Mammary epithelial cell (primary cell): ENCODE measurements around the gene STARD8.

Experiments used
- CTCF ChIP-seq, 2 donors: IDR thresholded peaks in 1 of 2; conservative IDR thresholded peaks in 1 of 2; 2 replicates each; pipeline ENCODE4 v1.5.1; 2011 to 2012; ENCODE audit warnings: inconsistent platforms in 2 of 2, low read length in 2 of 2, mild to moderate bottlenecking in 2 of 2, control low read depth in 1 of 2, low read depth in 1 of 2; ENCODE audit not compliant: insufficient read depth in 1 of 2; ENCODE audit errors: extremely low read depth in 1 of 2
- EZH2 ChIP-seq: IDR thresholded peaks from 2 replicates; pipeline ENCODE4 v1.6.1; 2012; ENCODE audit warnings: low read length, inconsistent platforms, borderline replicate concordance

- TF ChIP-seq CTCF (conservative IDR thresholded peaks at IDR 0.05 in 1 of 2, IDR thresholded peaks at IDR 0.05 in 1 of 2; ENCODE audit: extremely low read depth in 1 of 2, insufficient read depth in 1 of 2, low read depth in 1 of 2, low read length in 2 of 2): no peak
- TF ChIP-seq EZH2: no peak
These were observed 22.4 kb downstream of the STARD8 start for GRCh38 chrX:68669871-68670270.
